ENCODE results near the gene KIF21B. TPM values are rescaled to one million over a fixed set of nuclear protein-coding genes. Genes with fewer than 3 reads are reported as not detected.

Gene KIF21B
- total and polyA plus RNA-seq, 2 experiments from 2014 or later = 4.6 to 34.3 TPM

GRCh38 chr1:200985481-200985880, 38.0 kb downstream of the KIF21B start (continued):
- TF ChIP-seq ETS1 (IDR thresholded peaks at IDR 0.05) (no peak), ZNF462 (CRISPR knock-in tag; IDR thresholded peaks at IDR 0.05) (no peak)

- H3K79me2 ChIP-seq (replicated peaks; ENCODE audit: insufficient read depth) = no peaks in the 10 kb centered on the region
- no peaks in the 10 kb centered on the region for H3F3A ChIP-seq (replicated peaks; ENCODE audit: low read depth)
- ATAC-seq (no peak), DNase-seq (ENCODE audit: low spot score) (no peak)
- Mint-ChIP-seq H3K9me3 (peaks cover 11% of the 10 kb centered on the region; the same call in 2 of the 3 replicates), H3K27ac (no peak overlapping the region), H3K27me3 (ENCODE audit: insufficient read depth, low read depth, poor library complexity) (peaks cover 11% of the 10 kb centered on the region), H3K4me1 (no peaks in the 10 kb centered on the region), H3K4me3 (no peak overlapping the region), H3K36me3 (ENCODE audit: low read depth) (peaks cover 45% of the 10 kb centered on the region)
- H4K20me1 ChIP-seq (replicated peaks; ENCODE audit: insufficient read depth) = peaks cover 2% of the 10 kb centered on the region; the same call in 1 of the 2 replicates
- no peak overlapping the region for H3K4me3 ChIP-seq
- H3K9me2 ChIP-seq (ENCODE audit: insufficient read depth) = no peaks in the 10 kb centered on the region
- no peaks in the 10 kb centered on the region for H3K27me3 ChIP-seq (ENCODE audit: insufficient read depth)
- no peaks in the 10 kb centered on the region for H3K4me1 ChIP-seq (ENCODE audit: insufficient read depth)
- H3K27ac ChIP-seq (ENCODE audit: low read depth) = no peak overlapping the region
- H3K36me3 ChIP-seq (ENCODE audit: insufficient read depth) = peaks cover 12% of the 10 kb centered on the region
- H3K4me2 ChIP-seq = no peak overlapping the region
- H2AFZ ChIP-seq = no peak overlapping the region
- TF ChIP-seq CTCF (conservative IDR thresholded peaks at IDR 0.05; ENCODE audit: low read depth in 2 of 2) (no peak), POLR2AphosphoS5 (IDR thresholded peaks at IDR 0.05; ENCODE audit: low read depth) (no peak), JUNB (IDR thresholded peaks at IDR 0.05; ENCODE audit: unreplicated experiment) (no peak), CREB1 (CRISPR knock-in tag; IDR thresholded peaks at IDR 0.05; ENCODE audit: low read depth) (no peak), ZNF331 (CRISPR knock-in tag; IDR thresholded peaks at IDR 0.05; ENCODE audit: low read depth) (no peak)
Measured at GRCh38 chr1:200983035-200983561, 40.4 kb downstream of the KIF21B start.

Data from GM23338 (cell line).